Measurements from ENCODE around the gene TUFT1. TPM values are rescaled to one million over a fixed set of nuclear protein-coding genes. Genes with fewer than 3 reads are reported as not detected.

The TUFT1 gene
- total and polyA plus RNA-seq, 2 of the 13 experiments (the other 11 are each of a cell fraction or from before 2014, with no cell fraction given), result 6.4 to 7.3 TPM

GRCh38 chr1:151539321-151540020 is 638 bp upstream of the TUFT1 start (continued):
- TF ChIP-seq ZC3H13 (CRISPR knock-in tag; IDR thresholded peaks at IDR 0.05) (no peak), KLF16 (CRISPR knock-in tag; IDR thresholded peaks at IDR 0.05) (0 out of 4 replicates have a peak, but pooled peaks of 1 of the 2 experiments have one; percentile 10), ZNF724P (CRISPR knock-in tag; IDR thresholded peaks at IDR 0.05; ENCODE audit: borderline replicate concordance) (0 out of 2 replicates have a peak, but pooled peaks have one; percentile 7), FOXJ3 (CRISPR knock-in tag; IDR thresholded peaks at IDR 0.05; ENCODE audit: borderline replicate concordance) (no peak), ZBTB26 (CRISPR knock-in tag; IDR thresholded peaks at IDR 0.05; ENCODE audit: borderline replicate concordance) (no peak), FOXK1 (CRISPR knock-in tag; IDR thresholded peaks at IDR 0.05; ENCODE audit: borderline replicate concordance, low read depth) (no peak), AKAP8 (CRISPR knock-in tag; IDR thresholded peaks at IDR 0.05) (no peak), DMTF1 (CRISPR knock-in tag; IDR thresholded peaks at IDR 0.05) (0 out of 2 replicates have a peak, but pooled peaks have one; percentile 37), CENPBD1 (CRISPR knock-in tag; IDR thresholded peaks at IDR 0.05; ENCODE audit: borderline replicate concordance, low read depth) (0 out of 2 replicates have a peak, but pooled peaks have one; percentile 10), TCF7 (IDR thresholded peaks at IDR 0.05; ENCODE audit: low read depth) (no peak), IRF9 (CRISPR knock-in tag; IDR thresholded peaks at IDR 0.05; ENCODE audit: borderline replicate concordance) (no peak), CEBPZ (IDR thresholded peaks at IDR 0.05; ENCODE audit: low read length) (no peak), PLSCR1 (CRISPR knock-in tag; IDR thresholded peaks at IDR 0.05; ENCODE audit: borderline replicate concordance) (no peak), KDM4B (CRISPR knock-in tag; IDR thresholded peaks at IDR 0.05) (no peak), ZNF776 (CRISPR knock-in tag; IDR thresholded peaks at IDR 0.05) (0 out of 2 replicates have a peak, but pooled peaks have one; percentile 6), FOSL2 (CRISPR knock-in tag; IDR thresholded peaks at IDR 0.05) (peak; percentile 12; the same call in 1 of the 2 replicates)
